ENCODE measurements around the gene DGLUCY.

Gene DGLUCY

DNA sequence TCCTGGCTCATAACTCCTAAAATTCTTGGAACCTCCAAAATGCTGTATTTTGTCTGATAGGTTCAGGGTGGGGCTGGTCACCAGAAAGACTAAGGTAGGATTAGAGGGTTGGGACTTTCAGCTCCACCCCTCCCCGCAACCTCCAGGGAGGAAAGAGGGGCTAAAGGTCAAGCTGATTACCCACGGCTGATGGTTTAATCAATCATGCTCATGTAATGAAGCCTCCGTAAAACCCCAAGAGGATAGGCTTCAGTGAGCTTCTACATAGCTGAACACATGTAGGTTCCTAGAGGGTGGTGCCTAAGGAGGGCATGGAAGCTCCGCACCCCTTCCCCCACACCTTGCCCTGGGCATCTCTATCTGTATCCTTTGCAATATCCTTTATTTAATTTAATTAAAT is 60.0 kb downstream of the DGLUCY start:
- H4K20me1 ChIP-seq (ENCODE audit: control insufficient read depth, insufficient read depth, low read depth, low read length): no peaks in the 10 kb centered on the region
- H3K27ac ChIP-seq (ENCODE audit: low read depth, low read length): no peak overlapping the region
- H3F3A ChIP-seq (ENCODE audit: control insufficient read depth, insufficient read depth): no peaks in the 10 kb centered on the region
- no peaks in the 10 kb centered on the region for H3K27me3 ChIP-seq (ENCODE audit: control insufficient read depth, low read length)
- H3K4me1 ChIP-seq (ENCODE audit: control insufficient read depth, low read length): peaks cover 12% of the 10 kb centered on the region
- H3K9me3 ChIP-seq (ENCODE audit: control insufficient read depth, insufficient read depth, low read length): no peaks in the 10 kb centered on the region
- no peaks in the 10 kb centered on the region for H3K9me2 ChIP-seq (replicated peaks; ENCODE audit: control insufficient read depth, low read length)
- no peak for TF ChIP-seq EZH2phosphoT487 (IDR thresholded peaks at IDR 0.05; ENCODE audit: borderline replicate concordance, low read length)
- TF ChIP-seq, protein P1, sequence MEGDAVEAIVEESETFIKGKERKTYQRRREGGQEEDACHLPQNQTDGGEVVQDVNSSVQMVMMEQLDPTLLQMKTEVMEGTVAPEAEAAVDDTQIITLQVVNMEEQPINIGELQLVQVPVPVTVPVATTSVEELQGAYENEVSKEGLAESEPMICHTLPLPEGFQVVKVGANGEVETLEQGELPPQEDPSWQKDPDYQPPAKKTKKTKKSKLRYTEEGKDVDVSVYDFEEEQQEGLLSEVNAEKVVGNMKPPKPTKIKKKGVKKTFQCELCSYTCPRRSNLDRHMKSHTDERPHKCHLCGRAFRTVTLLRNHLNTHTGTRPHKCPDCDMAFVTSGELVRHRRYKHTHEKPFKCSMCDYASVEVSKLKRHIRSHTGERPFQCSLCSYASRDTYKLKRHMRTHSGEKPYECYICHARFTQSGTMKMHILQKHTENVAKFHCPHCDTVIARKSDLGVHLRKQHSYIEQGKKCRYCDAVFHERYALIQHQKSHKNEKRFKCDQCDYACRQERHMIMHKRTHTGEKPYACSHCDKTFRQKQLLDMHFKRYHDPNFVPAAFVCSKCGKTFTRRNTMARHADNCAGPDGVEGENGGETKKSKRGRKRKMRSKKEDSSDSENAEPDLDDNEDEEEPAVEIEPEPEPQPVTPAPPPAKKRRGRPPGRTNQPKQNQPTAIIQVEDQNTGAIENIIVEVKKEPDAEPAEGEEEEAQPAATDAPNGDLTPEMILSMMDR (IDR thresholded peaks at IDR 0.05; ENCODE audit: low read depth, low read length, poor library complexity, severe bottlenecking): no peak
- H3K36me3 ChIP-seq (ENCODE audit: control insufficient read depth, low read length): 0 out of 2 replicates have a peak, but pooled peaks cover 2% of the 10 kb centered on the region
- no peak overlapping the region for H3K4me2 ChIP-seq (ENCODE audit: low read length)
- no peak overlapping the region for H3K4me3 ChIP-seq (ENCODE audit: low read length)
- H3K79me2 ChIP-seq (ENCODE audit: control insufficient read depth, low read length): no peaks in the 10 kb centered on the region

DNA sequence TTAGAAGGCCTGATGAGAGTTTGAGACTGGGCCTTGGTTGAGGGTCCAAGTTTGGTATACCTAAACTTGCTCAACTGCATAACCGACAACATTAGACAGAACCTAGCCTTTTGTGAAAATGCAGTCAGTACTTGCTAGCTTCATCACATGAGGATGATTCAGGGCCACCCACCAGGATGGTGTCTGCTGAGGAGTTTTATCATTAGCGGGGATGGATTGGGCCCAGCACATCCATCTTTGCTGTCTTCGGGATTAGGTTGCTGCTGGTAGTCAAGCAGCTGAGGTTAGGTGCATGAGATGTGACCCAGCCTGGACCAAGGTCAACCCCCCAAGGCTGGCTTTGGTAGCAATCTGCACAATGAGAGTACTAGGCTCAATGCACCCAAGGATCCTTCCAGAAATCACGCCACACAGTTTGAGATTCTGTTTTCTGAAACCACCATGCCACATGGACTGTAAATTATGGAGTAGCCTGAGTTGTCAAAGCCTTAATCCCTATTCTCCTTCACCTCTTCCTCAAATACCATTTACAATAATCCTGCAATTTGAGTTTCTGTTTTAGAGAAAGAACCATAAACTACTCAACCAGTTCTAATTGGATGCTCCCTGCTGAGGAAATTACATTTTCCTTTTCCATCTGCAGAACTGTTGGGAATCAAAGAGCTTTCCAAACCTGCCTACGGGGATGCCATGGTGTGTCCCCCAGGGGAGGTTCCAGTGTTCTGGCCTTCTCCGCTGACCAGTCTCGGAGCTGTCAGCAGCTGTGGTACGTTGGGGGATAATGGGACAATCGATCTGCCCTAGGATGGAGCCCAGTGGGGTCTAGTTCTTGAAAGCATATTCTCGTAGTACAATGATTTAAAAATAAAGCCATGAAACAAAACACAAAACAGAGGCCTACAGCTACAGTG is 61.7 kb downstream of the DGLUCY start:
- Histone ChIP-seq H3K79me2 (ENCODE audit: control insufficient read depth, low read length) (no peaks in the 10 kb centered on the region), H3K4me1 (ENCODE audit: control insufficient read depth, low read length) (peaks cover 12% of the 10 kb centered on the region), H3K36me3 (ENCODE audit: control insufficient read depth, low read length) (0 out of 2 replicates have a peak, but pooled peaks cover 2% of the 10 kb centered on the region), H4K20me1 (ENCODE audit: control insufficient read depth, insufficient read depth, low read depth, low read length) (no peaks in the 10 kb centered on the region), H3K27me3 (ENCODE audit: control insufficient read depth, low read length) (no peaks in the 10 kb centered on the region), H3K4me3 (ENCODE audit: low read length) (no peak overlapping the region), H3K9me3 (ENCODE audit: control insufficient read depth, insufficient read depth, low read length) (no peaks in the 10 kb centered on the region), H3K27ac (ENCODE audit: low read depth, low read length) (no peak overlapping the region), H3F3A (ENCODE audit: control insufficient read depth, insufficient read depth) (no peaks in the 10 kb centered on the region), H3K4me2 (ENCODE audit: low read length) (no peak overlapping the region), H3K9me2 (replicated peaks; ENCODE audit: control insufficient read depth, low read length) (no peaks in the 10 kb centered on the region)
- TF ChIP-seq, protein P1 (IDR thresholded peaks at IDR 0.05; ENCODE audit: low read depth, low read length, poor library complexity, severe bottlenecking): no peak
- TF ChIP-seq EZH2phosphoT487 (IDR thresholded peaks at IDR 0.05; ENCODE audit: borderline replicate concordance, low read length): no peak

DNA sequence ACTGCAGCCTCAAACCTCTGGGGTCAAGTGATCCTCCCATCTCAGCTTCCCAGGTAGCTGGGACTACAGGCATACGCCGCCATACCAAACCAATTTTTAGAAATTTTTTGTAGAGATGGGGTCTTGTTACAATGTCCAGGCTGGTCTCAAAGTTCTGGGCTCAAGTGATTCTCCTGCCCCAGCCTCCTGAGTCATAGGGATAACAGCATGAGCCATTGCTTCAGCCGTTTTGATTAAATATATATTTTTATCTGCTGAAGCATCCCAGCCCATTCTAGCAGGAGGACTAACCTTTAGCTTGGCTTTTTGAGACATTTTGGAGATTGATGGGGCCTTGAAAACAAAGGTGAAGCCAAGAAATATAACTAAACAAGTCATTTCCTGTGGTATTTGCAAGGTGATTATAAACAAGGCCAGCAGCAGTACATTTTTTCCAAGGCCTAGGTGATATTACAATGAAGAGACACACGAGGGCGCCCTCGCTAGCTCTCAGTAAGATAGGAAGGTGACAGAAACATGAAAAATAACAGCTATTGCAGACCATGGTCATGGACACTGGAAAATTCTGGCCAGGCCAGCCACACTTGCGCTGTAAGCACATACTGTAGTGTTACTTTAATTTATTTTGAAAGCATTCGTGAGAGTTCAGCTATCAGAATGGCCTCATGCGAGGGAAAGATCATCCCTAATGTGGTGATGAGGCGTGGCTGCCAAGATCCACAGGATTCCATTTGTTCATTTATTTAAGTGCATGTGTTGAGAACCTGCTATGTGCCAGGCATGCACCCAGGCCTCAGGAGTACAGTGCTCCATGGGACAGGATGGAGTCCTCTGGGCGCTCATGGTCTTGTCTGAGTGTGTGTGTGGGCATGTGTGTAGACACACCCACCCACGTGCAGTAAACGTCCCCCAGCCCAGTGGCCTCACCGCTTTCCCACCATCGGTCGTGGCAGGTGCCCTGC is 63.5 kb downstream of the DGLUCY start:
- TF ChIP-seq, protein P1 (IDR thresholded peaks at IDR 0.05; ENCODE audit: low read depth, low read length, poor library complexity, severe bottlenecking): peak; percentile 81
- no peak for TF ChIP-seq EZH2phosphoT487 (IDR thresholded peaks at IDR 0.05; ENCODE audit: borderline replicate concordance, low read length)
- H3K79me2 ChIP-seq (ENCODE audit: control insufficient read depth, low read length): no peaks in the 10 kb centered on the region
- no peak overlapping the region for H3K4me3 ChIP-seq (ENCODE audit: low read length)
- H4K20me1 ChIP-seq (ENCODE audit: control insufficient read depth, insufficient read depth, low read depth, low read length): no peaks in the 10 kb centered on the region
- H3K27me3 ChIP-seq (ENCODE audit: control insufficient read depth, low read length): no peaks in the 10 kb centered on the region
- peak overlapping the region; percentile 5; the same call in 1 of the 2 replicates for H3K4me2 ChIP-seq (ENCODE audit: low read length)
- H3K4me1 ChIP-seq (ENCODE audit: control insufficient read depth, low read length): peaks cover 12% of the 10 kb centered on the region
- H3F3A ChIP-seq (ENCODE audit: control insufficient read depth, insufficient read depth): no peaks in the 10 kb centered on the region
- no peaks in the 10 kb centered on the region for H3K9me3 ChIP-seq (ENCODE audit: control insufficient read depth, insufficient read depth, low read length)
- H3K27ac ChIP-seq (ENCODE audit: low read depth, low read length): peak overlapping the region; percentile 38
- no peaks in the 10 kb centered on the region for H3K9me2 ChIP-seq (replicated peaks; ENCODE audit: control insufficient read depth, low read length)
- H3K36me3 ChIP-seq (ENCODE audit: control insufficient read depth, low read length): 0 out of 2 replicates have a peak, but pooled peaks cover 5% of the 10 kb centered on the region
